Activated B cell treated with CpG ODN at 0.5 μM for 24 hours (primary cell): ENCODE measurements around the gene SLC1A2. TPM values are rescaled to one million over a fixed set of nuclear protein-coding genes. Genes with fewer than 3 reads are reported as not detected.

ENCODE experiments used
- ATAC-seq: fragments of 200-7000 bp; cut with Tn5 transposase; one replicate; pipeline ENCODE4 v1.10.0; 2021; ENCODE audit warnings: low read depth, mild to moderate bottlenecking, moderate library complexity
- CTCF ChIA-PET: fragments of 350-600 bp; sonication (Branson Sonifier 250); formaldehyde crosslinking; loops from one replicate; lab custom pipeline; 2021; ENCODE audit warnings: antibody characterized with exemption; lab: Charles Lee
- POLR2A ChIA-PET: fragments of 350-600 bp; sonication (Branson Sonifier 250); formaldehyde crosslinking; loops from one replicate; lab custom pipeline; 2021; ENCODE audit warnings: antibody characterized with exemption; lab: Charles Lee
- DNase-seq: peaks from one replicate; pipeline ENCODE4 v3.0.0; 2022
- H3K27ac Mint-ChIP-seq: one replicate; pipeline ENCODE4 v1.8.0; 2020; ENCODE audit warnings: mixed read lengths
- H3K27me3 Mint-ChIP-seq: one replicate; pipeline ENCODE4 v1.8.0; 2021; ENCODE audit warnings: mixed read lengths
- H3K36me3 Mint-ChIP-seq: one replicate; pipeline ENCODE4 v1.8.0; 2021; ENCODE audit warnings: low read depth, mixed read lengths
- H3K4me1 Mint-ChIP-seq: one replicate; pipeline ENCODE4 v1.8.0; 2021; ENCODE audit warnings: mixed read lengths
- H3K4me3 Mint-ChIP-seq: one replicate; pipeline ENCODE4 v1.8.0; 2020; ENCODE audit warnings: mild to moderate bottlenecking, mixed read lengths
- H3K9me3 Mint-ChIP-seq: one replicate; pipeline ENCODE4 v1.8.0; 2020; ENCODE audit warnings: mixed read lengths
- intact Hi-C: fragments of 100-400 bp; cut with micrococcal nuclease; formaldehyde crosslinking; loops from one replicate; pipeline ENCODE4 v1.15.1; 2024
- total RNA-seq: library from RNA; stranded (reverse); gene quantifications from 2 replicates; pipeline ENCODE4 v1.2.3, GENCODE V29; 2022
- TF ChIP-seq, protein P1 (sequence below): fragments of 200-600 bp; IDR thresholded peaks from one replicate; pipeline ENCODE4 v1.8.0; 2022; ENCODE audit warnings: antibody characterized with exemption, mild to moderate bottlenecking

Gene SLC1A2
- total RNA-seq, 1 donor from 2014 or later: not detected

DNA sequence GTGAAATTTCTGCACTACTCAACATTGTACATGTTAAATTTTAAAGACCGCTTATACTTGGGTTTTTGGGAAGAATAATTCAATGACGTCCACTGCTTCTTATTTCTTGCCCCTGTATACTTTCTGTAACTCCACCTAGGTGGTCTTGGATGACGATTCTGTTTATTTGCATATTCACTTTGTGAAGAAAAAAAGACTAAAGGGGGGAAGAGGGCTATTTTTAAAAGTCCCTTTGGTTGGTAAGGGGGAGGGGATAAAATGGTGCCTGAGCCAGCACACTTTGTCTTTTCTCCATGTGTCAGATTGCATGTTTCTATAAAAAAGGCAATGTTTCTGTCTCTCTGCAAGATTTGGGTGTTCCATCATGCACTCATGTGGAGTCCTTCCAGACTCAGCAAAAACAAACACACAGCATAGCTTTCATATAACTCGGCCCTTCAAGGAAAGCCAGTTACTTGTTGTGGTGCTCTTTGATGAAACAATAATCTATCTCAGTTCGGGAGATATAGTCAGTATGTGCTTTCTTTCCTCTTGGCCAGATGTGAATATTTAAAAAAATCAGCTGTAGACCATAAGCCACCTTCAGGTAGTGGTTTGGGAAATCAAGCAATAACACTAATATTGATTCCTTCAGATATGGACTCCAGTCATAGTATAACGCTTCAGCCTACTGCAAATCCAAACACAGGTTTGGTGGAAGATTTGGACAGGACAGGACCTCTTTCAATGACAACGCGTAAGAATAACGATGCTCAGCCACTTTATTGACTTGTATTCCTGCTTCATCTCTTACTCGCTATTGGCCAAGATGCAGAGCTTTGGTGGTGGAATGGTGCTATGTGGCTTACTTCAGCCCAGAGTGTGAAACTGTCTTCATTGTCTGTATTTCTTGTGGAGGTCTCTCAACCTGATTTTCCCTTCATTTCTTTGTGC lies 211.6 kb downstream of the SLC1A2 start:
- POLR2A ChIA-PET: interaction anchor here (0.7 kb wide), 1 partner anchor 240 kb away, joined by 3 read pairs; no protein-coding TSS in a partner anchor
- no peak for ATAC-seq
- intact Hi-C loops: no loop called here

GRCh38 chr11:35206616-35207015 lies 212.7 kb downstream of the SLC1A2 start:
- Mint-ChIP-seq H3K27me3 (no peaks in the 10 kb centered on the region), H3K4me1 (peaks cover 31% of the 10 kb centered on the region), H3K9me3 (peaks cover 4% of the 10 kb centered on the region), H3K4me3 (no peak overlapping the region), H3K36me3 (peaks cover 99% of the 10 kb centered on the region), H3K27ac (peak overlapping the region; percentile 72)
- CTCF ChIA-PET: no interaction called here
- TF ChIP-seq, protein P1, sequence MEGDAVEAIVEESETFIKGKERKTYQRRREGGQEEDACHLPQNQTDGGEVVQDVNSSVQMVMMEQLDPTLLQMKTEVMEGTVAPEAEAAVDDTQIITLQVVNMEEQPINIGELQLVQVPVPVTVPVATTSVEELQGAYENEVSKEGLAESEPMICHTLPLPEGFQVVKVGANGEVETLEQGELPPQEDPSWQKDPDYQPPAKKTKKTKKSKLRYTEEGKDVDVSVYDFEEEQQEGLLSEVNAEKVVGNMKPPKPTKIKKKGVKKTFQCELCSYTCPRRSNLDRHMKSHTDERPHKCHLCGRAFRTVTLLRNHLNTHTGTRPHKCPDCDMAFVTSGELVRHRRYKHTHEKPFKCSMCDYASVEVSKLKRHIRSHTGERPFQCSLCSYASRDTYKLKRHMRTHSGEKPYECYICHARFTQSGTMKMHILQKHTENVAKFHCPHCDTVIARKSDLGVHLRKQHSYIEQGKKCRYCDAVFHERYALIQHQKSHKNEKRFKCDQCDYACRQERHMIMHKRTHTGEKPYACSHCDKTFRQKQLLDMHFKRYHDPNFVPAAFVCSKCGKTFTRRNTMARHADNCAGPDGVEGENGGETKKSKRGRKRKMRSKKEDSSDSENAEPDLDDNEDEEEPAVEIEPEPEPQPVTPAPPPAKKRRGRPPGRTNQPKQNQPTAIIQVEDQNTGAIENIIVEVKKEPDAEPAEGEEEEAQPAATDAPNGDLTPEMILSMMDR: no peak
- POLR2A ChIA-PET: interaction anchor here (0.7 kb wide), 1 partner anchor 20 kb away, joined by 3 read pairs; no protein-coding TSS in a partner anchor
- intact Hi-C loops: no loop called here
- ATAC-seq (no peak), DNase-seq (no peak)

More for the DNA sequence above, 211.6 kb downstream of the SLC1A2 start:
- Mint-ChIP-seq H3K4me3 (no peak overlapping the region), H3K27ac (peak overlapping the region; percentile 24), H3K27me3 (no peaks in the 10 kb centered on the region), H3K9me3 (peaks cover 4% of the 10 kb centered on the region), H3K36me3 (peaks cover 98% of the 10 kb centered on the region), H3K4me1 (peaks cover 42% of the 10 kb centered on the region)
- TF ChIP-seq, protein P1: no peak
- CTCF ChIA-PET: no interaction called here
- DNase-seq: no peak

GRCh38 chr11:35204614-35205013 lies 214.7 kb downstream of the SLC1A2 start:
- DNase-seq (no peak), ATAC-seq (no peak)
- Mint-ChIP-seq H3K27ac (peak overlapping the region; percentile 12), H3K36me3 (peaks cover 99% of the 10 kb centered on the region), H3K9me3 (no peaks in the 10 kb centered on the region), H3K27me3 (no peaks in the 10 kb centered on the region), H3K4me1 (peaks cover 24% of the 10 kb centered on the region), H3K4me3 (no peak overlapping the region)
- ChIA-PET POLR2A (no interaction called here), CTCF (no interaction called here)
- intact Hi-C loops: loop anchor here (1.0 kb wide), 1 partner anchor 8 kb away; no protein-coding TSS in a partner anchor
- TF ChIP-seq, protein P1: no peak

Other genes with a start within 250 kb of the SLC1A2 start
- not detected in 2 replicates for gene PAMR1, start 106.1 kb upstream of the SLC1A2 start, total RNA-seq
- gene FJX1, start 198.9 kb upstream of the SLC1A2 start, total RNA-seq: 0.49 and 0.73 TPM in 2 replicates
- gene TRIM44, start 243.2 kb upstream of the SLC1A2 start, total RNA-seq: 66.7 and 67.0 TPM in 2 replicates